NOMO-1 treated with dmso at 0.1 percent for 144 hours (cell line): ENCODE results near the gene MST1R.
"Not testable (repeated sequence)": the region's sequence is repeated elsewhere in the genome, so short reads cannot be mapped to it uniquely, and the experiment has no call there.

Experiments used
- DNase-seq: peaks from one replicate; lab custom pipeline; 2025; ENCODE audit not compliant: unreplicated experiment; lab: John Stamatoyannopoulos, UW

Gene MST1R

GRCh38 chr3:49903451-49904424 is at the start of gene MST1R:
Gene MST1R, minus strand, starts transcription at chr3:49903873. Its CDS starts 264 bp downstream, at chr3:49903609.
- DNase-seq, result peak; percentile 65

- DNase-seq, result no peak
Observed at GRCh38 chr3:49952924-49953323, 49.3 kb upstream of the MST1R start.

- DNase-seq, result no peak
Observed at GRCh38 chr3:49942651-49943050, 39.0 kb upstream of the MST1R start.

GRCh38 chr3:49940667-49941249 is 37.1 kb upstream of the MST1R start:
- DNase-seq, result no peak

DNA sequence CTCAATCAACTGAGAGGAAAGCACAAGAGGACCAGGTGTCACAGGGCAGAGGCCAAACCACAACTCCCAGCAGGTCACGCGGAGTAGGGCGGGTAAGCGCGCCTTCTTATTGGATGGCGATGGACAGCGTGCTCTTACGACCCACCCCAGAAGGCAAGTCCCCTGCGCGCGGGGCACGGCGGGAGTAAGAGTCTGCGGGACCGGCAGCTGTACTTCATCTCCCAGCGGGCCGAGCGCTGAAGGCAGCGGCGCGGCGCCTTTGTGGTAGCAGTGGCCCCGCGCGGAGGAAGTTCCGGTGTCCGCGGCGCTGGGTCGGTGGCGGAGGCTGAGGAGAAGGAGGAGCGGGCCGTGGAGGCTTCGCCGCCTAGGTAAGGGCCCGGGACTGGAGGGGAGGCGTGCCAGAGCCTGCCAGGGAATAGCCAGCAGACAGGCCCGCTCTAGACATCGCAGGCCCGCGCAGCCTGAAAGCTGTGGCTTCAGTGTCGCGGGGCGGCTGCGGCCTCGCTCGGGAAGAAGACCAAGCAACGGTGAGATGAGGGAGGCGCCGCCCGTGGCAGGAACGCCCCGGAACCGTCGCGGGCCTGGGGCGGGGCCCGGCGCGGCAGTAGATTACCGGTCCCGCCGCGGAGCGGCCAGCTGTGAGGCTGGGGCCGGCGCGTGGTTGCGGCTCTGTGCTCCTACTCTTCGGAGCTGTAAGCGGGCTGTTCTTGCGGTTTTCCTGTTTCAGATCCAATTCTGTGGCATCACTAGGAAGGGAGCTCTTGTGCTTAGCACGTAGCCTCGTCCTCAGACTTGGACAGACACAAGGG is 36.4 kb upstream of the MST1R start, which contains the start of gene RBM6:
RBM6 (plus strand) TSS at position 293 of the 809 bp plus-strand sequence. CDS start 22,492 bp downstream, outside the sequence.
- DNase-seq, result peak; percentile 98

DNA sequence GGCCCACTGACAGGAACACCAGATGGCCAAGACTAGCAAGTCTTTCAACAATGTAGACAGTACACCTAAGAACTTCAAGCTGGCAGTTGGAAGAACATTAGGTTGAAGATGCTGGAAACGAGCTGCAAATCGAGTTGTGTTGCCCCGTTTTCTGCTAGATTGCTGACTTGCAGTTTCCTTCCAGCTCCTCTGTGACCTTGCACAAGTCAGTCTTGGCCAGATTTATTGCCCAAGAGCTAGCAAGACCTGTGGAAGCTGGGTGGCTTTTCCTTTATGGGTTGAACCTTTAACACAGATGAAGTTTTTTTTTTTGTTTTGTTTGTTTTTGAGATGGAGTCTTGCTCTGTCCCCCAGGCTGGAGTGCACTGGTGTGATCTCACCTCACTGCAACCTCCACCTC is 33.4 kb upstream of the MST1R start:
- peak; percentile 35 for DNase-seq

DNA sequence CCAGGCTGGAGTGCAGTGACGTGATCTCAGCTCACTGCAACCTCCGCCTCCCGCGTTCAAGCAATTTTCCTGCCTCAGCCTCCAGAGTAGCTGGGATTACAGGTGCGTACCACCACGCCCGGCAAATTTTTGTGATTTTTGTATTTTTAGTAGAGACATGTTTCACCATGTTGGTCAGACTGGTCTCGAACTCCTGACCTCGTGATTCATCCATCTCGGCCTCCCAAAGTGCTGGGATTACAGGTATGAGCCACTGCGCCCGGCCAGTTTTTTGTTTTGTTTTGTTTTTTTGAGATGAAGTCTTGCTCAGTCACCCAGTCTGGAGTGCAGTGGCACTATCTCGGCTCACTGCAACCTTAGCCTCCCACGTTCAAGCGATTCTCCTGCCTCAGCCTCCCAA is 28.6 kb upstream of the MST1R start:
- DNase-seq, result not testable (repeated sequence)

DNA sequence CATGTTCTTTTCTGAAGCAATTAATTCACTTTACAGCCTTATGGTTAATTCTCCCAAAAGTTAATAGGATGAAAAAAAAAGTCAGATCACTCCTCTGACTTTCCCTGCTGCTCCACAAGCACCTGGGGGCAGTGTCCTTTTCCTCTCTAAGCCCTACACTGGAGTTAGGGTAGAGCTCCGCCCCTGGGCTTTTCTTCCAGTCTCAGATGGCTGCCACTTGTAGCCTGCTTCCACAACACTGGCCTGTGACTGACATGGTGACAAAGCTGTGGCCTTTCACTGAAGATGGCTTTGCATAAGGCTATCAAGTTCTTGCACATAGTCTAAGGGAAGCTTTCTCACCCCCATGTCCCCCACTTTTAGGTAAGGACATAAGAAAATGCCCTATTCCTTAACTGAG is 27.2 kb upstream of the MST1R start:
- no peak for DNase-seq

DNA sequence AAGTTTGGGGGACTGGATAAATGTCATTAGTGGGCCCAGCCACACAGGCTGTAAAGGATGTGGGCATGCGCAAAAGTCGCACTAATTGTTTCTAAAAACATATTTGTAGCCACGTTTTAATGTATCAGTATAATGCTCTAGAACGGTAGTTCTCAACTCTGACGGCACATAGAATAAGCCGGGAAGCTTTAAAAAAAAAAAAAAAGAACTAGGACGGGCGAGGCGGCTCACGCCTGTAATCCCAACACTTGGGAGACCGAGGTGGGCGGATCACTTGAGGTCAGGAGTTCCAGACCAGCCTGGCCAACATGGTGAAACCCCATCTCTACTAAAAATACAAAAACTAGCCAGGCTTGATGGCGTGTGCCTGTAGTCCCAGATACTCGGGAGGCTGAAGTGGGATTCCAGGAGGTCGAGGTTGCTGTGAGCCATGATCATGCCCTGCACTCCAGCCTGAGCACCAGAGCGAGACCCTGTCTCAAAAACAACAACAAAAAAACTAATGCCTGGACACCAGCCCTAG is 26.6 kb upstream of the MST1R start:
- DNase-seq, result no peak

- peak; percentile 77 for DNase-seq
Observed at GRCh38 chr3:49929291-49930167, 25.9 kb upstream of the MST1R start, which contains the start of gene MON1A. Gene MON1A, minus strand, starts transcription at chr3:49929811. Its CDS starts 16,465 bp downstream, at chr3:49913346.

- no peak for DNase-seq
Observed at GRCh38 chr3:49928481-49929017, 24.9 kb upstream of the MST1R start.

DNA sequence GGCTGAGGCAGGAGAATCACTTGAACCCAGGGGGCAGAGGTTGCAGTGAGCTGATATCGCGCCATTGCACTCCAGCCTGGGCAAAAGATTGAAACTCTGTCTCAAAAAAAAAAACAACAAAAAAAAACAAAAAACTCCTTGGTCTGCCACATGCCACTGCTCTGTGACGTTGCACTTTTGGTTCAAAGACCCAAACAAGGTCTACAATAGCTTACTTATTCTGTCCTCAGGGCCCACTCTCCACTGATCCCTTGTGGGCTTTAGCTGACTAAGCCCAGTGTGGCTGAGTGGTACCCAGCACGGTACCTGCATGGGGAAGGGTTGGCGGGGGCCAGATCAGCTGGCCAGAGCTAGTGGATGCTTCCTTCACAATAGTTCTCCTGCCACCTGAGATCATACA is 24.1 kb upstream of the MST1R start:
- DNase-seq, result no peak

GRCh38 chr3:49926117-49926728 is 22.6 kb upstream of the MST1R start:
- no peak for DNase-seq

GRCh38 chr3:49925485-49925884 is 21.8 kb upstream of the MST1R start:
- DNase-seq, result no peak

DNA sequence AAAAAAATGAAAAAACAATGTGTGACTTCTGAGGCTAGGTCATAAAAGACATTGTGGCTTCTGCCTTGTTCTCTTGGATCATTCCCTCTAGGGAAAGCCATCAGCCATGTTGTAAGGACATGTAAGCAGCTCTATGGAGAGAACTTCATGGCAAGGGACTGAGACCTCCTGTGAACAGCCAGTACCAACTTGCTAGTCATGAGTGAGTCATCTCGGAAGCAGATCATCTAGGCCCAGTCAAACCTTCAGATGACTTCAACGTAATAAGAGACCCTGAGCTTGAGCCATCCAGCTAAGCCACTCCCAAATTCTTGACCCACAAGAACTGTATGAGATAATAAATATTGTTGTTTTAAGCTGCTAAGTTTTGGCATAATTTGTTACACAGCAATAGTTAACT is 21.0 kb upstream of the MST1R start:
- DNase-seq, result no peak

DNA sequence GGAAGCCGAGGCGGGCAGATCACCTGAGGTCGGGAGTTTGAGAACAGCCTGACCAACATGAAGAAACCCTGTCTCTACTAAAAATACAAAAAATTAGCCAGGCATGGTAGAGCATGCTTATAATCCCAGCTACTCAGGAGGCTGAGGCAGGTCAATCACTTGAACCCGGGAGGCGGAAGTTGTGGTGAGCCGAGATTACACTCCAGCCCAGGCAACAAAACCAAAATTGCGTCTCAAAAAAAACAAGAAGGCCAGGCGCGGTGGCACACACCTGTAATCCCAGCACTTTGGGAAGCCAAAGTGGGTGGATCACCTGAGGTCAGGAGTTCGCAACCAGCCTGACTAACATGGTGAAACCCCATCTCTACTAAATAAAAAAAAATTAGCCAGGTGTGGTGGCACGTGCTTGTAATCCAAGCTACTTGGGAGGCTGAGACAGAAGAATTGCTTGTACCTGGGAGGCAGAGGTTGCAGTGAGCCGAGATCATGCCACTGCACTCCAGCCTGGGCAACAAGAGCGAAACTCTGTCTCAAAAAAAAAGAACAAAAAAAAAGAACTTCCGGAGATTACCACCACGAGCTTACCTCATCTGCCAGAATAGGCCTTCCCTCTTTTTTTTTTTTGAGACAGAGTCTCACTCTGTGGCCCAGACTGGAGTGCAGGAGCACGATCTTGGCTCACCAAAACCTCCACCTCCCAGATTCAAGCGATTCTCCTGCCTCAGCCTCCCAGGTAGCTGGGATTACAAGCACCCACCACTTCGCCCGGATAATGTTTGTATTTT is 14.3 kb upstream of the MST1R start:
- peak; percentile 71 for DNase-seq

GRCh38 chr3:49916686-49917085 is 13.0 kb upstream of the MST1R start:
- DNase-seq, result no peak

- DNase-seq, result no peak
Observed at GRCh38 chr3:49914906-49915305, 11.2 kb upstream of the MST1R start.

DNA sequence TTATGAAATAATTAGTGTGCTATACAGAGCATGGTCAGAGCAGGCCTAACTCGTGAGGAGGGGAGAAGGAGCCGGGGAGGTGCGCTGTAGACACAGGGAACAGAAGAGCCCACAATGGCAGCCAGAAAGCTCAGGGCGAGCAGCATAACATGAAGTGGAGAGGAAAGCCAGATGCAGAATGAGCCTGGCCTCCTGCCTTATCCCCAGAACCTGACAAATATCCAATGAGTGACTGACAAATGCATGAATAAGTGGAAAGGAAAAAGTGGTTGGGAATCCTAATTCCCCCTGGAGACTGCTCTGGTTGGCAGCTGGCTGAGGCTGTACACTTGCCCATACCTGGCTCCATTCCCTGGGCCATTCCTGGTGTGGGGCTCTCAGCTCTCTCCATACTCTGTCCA is 9.2 kb upstream of the MST1R start:
- DNase-seq, result no peak
